ENCODE measurements around the gene RALA. TPM values are rescaled to one million over a fixed set of nuclear protein-coding genes. Genes with fewer than 3 reads are reported as not detected.

RALA gene
- total RNA-seq, 1 experiment from 2014 or later = 27.3 TPM

DNA sequence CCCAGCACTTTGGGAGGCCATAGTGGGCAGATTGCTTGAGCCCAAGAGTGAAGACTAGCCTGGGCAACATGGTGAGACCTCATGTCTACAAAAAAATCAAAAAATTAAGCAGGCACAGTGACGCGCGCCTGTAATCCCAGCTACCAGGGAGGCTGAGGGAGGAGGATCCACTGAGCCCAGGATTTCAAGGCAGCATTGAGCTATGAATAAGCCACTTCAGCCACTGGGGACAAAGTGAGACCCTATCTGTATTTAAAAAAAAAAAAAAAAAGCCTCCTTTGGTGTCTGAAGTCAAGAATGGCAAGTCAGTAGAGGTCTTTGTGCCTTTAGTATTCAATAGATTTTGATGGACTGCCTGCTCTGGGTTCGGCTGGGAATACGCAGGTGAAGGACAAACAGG lies 85.7 kb downstream of the RALA start (continued):
- TF ChIP-seq CEBPB (IDR thresholded peaks at IDR 0.05; ENCODE audit: low read depth) (no peak), POLR2AphosphoS5 (IDR thresholded peaks at IDR 0.05; ENCODE audit: low read depth, low read length) (no peak), ELF1 (IDR thresholded peaks at IDR 0.05; ENCODE audit: borderline replicate concordance, low read depth) (no peak), YY1 (IDR thresholded peaks at IDR 0.05; ENCODE audit: extremely low read depth, insufficient replicate concordance, low read depth, low read length) (no peak), EZH2 (IDR thresholded peaks at IDR 0.05) (no peak), CBX3 (IDR thresholded peaks at IDR 0.05; ENCODE audit: low read depth) (no peak), JUND (IDR thresholded peaks at IDR 0.05) (no peak), SRF (IDR thresholded peaks at IDR 0.05; ENCODE audit: low read depth) (no peak), ZNF274 (IDR thresholded peaks at IDR 0.05; ENCODE audit: low read depth, low read length) (no peak), SIN3A (IDR thresholded peaks at IDR 0.05; ENCODE audit: low read depth) (no peak), TCF7L2 (IDR thresholded peaks at IDR 0.05; ENCODE audit: borderline replicate concordance, extremely low read depth, insufficient read depth, insufficient read length) (no peak), EGR1 (IDR thresholded peaks at IDR 0.05; ENCODE audit: low read depth) (no peak)
- TF ChIP-seq, protein P1, sequence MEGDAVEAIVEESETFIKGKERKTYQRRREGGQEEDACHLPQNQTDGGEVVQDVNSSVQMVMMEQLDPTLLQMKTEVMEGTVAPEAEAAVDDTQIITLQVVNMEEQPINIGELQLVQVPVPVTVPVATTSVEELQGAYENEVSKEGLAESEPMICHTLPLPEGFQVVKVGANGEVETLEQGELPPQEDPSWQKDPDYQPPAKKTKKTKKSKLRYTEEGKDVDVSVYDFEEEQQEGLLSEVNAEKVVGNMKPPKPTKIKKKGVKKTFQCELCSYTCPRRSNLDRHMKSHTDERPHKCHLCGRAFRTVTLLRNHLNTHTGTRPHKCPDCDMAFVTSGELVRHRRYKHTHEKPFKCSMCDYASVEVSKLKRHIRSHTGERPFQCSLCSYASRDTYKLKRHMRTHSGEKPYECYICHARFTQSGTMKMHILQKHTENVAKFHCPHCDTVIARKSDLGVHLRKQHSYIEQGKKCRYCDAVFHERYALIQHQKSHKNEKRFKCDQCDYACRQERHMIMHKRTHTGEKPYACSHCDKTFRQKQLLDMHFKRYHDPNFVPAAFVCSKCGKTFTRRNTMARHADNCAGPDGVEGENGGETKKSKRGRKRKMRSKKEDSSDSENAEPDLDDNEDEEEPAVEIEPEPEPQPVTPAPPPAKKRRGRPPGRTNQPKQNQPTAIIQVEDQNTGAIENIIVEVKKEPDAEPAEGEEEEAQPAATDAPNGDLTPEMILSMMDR (IDR thresholded peaks at IDR 0.05 in 2 of 3, conservative IDR thresholded peaks at IDR 0.05 in 1 of 3; ENCODE audit: borderline replicate concordance in 1 of 3, insufficient read depth in 1 of 3, low read depth in 2 of 3, low read length in 2 of 3) = no peak

DNA sequence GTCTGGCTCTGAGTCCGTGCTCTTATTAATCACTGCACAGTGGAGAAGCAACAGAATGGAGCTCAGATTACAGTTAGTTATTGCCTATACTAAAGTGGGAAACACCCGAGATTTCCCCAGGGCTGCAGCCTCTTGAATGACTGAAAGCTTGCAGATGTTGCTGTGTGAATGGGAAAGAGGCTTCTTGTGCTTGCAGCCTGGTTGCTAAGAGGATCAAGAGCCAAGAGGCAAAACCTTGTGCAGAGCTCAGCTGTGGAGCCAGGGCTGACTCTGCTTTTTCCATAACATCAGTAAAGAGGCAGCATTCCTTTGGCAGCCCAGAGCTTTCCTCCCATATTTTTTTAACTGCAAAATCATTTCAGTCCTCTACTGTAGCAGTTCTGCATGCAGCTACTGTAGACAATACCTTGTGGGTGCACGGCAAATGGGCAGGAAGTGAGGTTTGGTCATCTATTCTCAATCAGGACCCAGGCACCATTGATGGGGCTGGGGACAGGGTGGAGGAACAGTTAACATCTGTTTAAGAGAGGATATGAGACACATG lies 86.5 kb downstream of the RALA start:
- no peak for ATAC-seq
- H3K27me3 ChIP-seq (ENCODE audit: insufficient read depth, low read length) = no peaks in the 10 kb centered on the region
- BruUV-seq (replicated peaks) = no TSS peak
- no peak for TF ChIP-seq ZNF274 (IDR thresholded peaks at IDR 0.05; ENCODE audit: low read depth, low read length)
- TF ChIP-seq YY1 (IDR thresholded peaks at IDR 0.05; ENCODE audit: extremely low read depth, insufficient replicate concordance, low read depth, low read length) = no peak
- TF ChIP-seq ZFX (IDR thresholded peaks at IDR 0.05) = no peak
- no peak for TF ChIP-seq EZH2phosphoT487 (IDR thresholded peaks at IDR 0.05; ENCODE audit: borderline replicate concordance)
- TF ChIP-seq ELF1 (IDR thresholded peaks at IDR 0.05; ENCODE audit: borderline replicate concordance, low read depth) = no peak
- TF ChIP-seq TCF7L2 (IDR thresholded peaks at IDR 0.05; ENCODE audit: borderline replicate concordance, extremely low read depth, insufficient read depth, insufficient read length) = no peak
- TF ChIP-seq RAD21 (IDR thresholded peaks at IDR 0.05; ENCODE audit: low read depth) = no peak
- no peak for TF ChIP-seq JUND (IDR thresholded peaks at IDR 0.05)
- no peak for TF ChIP-seq SRF (IDR thresholded peaks at IDR 0.05; ENCODE audit: low read depth)
- TF ChIP-seq, protein P2, sequence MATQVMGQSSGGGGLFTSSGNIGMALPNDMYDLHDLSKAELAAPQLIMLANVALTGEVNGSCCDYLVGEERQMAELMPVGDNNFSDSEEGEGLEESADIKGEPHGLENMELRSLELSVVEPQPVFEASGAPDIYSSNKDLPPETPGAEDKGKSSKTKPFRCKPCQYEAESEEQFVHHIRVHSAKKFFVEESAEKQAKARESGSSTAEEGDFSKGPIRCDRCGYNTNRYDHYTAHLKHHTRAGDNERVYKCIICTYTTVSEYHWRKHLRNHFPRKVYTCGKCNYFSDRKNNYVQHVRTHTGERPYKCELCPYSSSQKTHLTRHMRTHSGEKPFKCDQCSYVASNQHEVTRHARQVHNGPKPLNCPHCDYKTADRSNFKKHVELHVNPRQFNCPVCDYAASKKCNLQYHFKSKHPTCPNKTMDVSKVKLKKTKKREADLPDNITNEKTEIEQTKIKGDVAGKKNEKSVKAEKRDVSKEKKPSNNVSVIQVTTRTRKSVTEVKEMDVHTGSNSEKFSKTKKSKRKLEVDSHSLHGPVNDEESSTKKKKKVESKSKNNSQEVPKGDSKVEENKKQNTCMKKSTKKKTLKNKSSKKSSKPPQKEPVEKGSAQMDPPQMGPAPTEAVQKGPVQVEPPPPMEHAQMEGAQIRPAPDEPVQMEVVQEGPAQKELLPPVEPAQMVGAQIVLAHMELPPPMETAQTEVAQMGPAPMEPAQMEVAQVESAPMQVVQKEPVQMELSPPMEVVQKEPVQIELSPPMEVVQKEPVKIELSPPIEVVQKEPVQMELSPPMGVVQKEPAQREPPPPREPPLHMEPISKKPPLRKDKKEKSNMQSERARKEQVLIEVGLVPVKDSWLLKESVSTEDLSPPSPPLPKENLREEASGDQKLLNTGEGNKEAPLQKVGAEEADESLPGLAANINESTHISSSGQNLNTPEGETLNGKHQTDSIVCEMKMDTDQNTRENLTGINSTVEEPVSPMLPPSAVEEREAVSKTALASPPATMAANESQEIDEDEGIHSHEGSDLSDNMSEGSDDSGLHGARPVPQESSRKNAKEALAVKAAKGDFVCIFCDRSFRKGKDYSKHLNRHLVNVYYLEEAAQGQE (IDR thresholded peaks at IDR 0.05; ENCODE audit: low read depth) = no peak
- TF ChIP-seq EGR1 (IDR thresholded peaks at IDR 0.05; ENCODE audit: low read depth) = no peak

More for the DNA sequence above, 86.5 kb downstream of the RALA start:
- RAD21 ChIA-PET (ENCODE audit: low non-redundant PET in 1 of 2, low total read pairs in 2 of 2, uncharacterized antibody in 2 of 2, unreplicated experiment in 2 of 2) = interaction anchor here in 1 of 2 experiments (0.5 kb wide), 1 partner anchor 129 kb away, joined by 3 read pairs; no protein-coding TSS in a partner anchor
- no peak overlapping the region for H3K4me3 ChIP-seq (replicated peaks in 1 of 2; ENCODE audit: low read depth in 1 of 2, low read length in 2 of 2)
- no peaks in the 10 kb centered on the region for H3K36me3 ChIP-seq (ENCODE audit: control insufficient read depth in 1 of 2, insufficient read depth in 2 of 2, low read length in 2 of 2)
- no peak overlapping the region for H3K27ac ChIP-seq (ENCODE audit: low read depth, low read length)
- CTCF ChIA-PET = interaction anchor here (2.0 kb wide), 1 partner anchor 130 kb away, joined by 5 read pairs; no protein-coding TSS in a partner anchor
- peaks cover 0 to 4% of the 10 kb centered on the region in 2 experiments; a peak in 1 of 4 replicates for H3K9me3 ChIP-seq (ENCODE audit: control insufficient read depth in 1 of 2, insufficient read depth in 1 of 2, low read depth in 1 of 2, low read length in 2 of 2)
- DNase-seq (ENCODE audit: low read depth, low spot score) = no peak
- no peaks in the 10 kb centered on the region for H3K79me2 ChIP-seq (ENCODE audit: insufficient read depth, low read length)
- H3K4me1 ChIP-seq (ENCODE audit: control insufficient read depth in 1 of 2, insufficient read depth in 2 of 2, low read length in 2 of 2) = no peaks in the 10 kb centered on the region
- POLR2A ChIA-PET = no interaction called here
- H3K4me2 ChIP-seq (ENCODE audit: low read length) = no peak overlapping the region
- intact Hi-C loops (cut with micrococcal nuclease) = no loop called here
- no peaks in the 10 kb centered on the region for H4K20me1 ChIP-seq (ENCODE audit: insufficient read depth)
- no peaks in the 10 kb centered on the region for H3K9me2 ChIP-seq (ENCODE audit: insufficient read depth)
- H3K9ac ChIP-seq (ENCODE audit: low read length) = no peak overlapping the region
- no peak overlapping the region for H2AFZ ChIP-seq (ENCODE audit: low read depth, low read length, poor library complexity, severe bottlenecking)
